ENCODE data around the gene EPPIN.

DNA sequence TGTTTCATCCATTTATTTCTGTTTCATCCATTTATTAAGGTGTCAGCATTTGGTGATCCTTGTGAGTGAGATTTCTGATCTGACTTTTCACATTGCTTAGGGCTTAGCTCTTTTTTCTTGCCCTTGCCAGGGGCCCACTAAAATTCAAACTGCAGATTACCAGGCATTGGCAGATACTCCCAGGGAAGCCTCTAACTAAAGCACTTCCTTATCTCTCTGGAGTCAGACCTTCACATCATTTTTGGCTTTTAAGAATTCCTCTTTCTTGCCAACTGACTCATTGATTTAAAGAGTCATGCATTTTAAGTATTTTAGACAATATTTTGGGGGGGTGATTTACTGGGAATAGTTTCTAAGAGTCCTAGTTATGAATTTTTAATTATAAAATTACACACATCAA is 34.5 kb upstream of the EPPIN start:
- TF ChIP-seq, protein P1, sequence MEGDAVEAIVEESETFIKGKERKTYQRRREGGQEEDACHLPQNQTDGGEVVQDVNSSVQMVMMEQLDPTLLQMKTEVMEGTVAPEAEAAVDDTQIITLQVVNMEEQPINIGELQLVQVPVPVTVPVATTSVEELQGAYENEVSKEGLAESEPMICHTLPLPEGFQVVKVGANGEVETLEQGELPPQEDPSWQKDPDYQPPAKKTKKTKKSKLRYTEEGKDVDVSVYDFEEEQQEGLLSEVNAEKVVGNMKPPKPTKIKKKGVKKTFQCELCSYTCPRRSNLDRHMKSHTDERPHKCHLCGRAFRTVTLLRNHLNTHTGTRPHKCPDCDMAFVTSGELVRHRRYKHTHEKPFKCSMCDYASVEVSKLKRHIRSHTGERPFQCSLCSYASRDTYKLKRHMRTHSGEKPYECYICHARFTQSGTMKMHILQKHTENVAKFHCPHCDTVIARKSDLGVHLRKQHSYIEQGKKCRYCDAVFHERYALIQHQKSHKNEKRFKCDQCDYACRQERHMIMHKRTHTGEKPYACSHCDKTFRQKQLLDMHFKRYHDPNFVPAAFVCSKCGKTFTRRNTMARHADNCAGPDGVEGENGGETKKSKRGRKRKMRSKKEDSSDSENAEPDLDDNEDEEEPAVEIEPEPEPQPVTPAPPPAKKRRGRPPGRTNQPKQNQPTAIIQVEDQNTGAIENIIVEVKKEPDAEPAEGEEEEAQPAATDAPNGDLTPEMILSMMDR (conservative IDR thresholded peaks at IDR 0.05), result no peak
- no peak for TF ChIP-seq ZFX (IDR thresholded peaks at IDR 0.05)

All from C4-2B (cell line).